Esophagus squamous epithelium (tissue), 4 donors: Measurements from ENCODE around the gene TLE1.

Experiments
- POLR2A ChIP-seq, 4 donors: fragments of 450-650 bp; IDR thresholded peaks; one replicate each; pipeline ENCODE4 v1.6.1; 2017; ENCODE audit warnings: antibody characterized with exemption in 4 of 4, mild to moderate bottlenecking in 4 of 4, moderate library complexity in 3 of 4
- TF ChIP-seq, protein P1 (sequence below), 6 experiments: fragments of 450-650 bp in 4 of 6; fragments of 200-600 bp in 2 of 6; sonication (generic) in 2 of 6; IDR thresholded peaks; one replicate each; pipeline ENCODE4 v1.5.1; 2016 to 2019; ENCODE audit warnings: antibody characterized with exemption in 6 of 6, mild to moderate bottlenecking in 4 of 6, moderate library complexity in 4 of 6

DNA sequence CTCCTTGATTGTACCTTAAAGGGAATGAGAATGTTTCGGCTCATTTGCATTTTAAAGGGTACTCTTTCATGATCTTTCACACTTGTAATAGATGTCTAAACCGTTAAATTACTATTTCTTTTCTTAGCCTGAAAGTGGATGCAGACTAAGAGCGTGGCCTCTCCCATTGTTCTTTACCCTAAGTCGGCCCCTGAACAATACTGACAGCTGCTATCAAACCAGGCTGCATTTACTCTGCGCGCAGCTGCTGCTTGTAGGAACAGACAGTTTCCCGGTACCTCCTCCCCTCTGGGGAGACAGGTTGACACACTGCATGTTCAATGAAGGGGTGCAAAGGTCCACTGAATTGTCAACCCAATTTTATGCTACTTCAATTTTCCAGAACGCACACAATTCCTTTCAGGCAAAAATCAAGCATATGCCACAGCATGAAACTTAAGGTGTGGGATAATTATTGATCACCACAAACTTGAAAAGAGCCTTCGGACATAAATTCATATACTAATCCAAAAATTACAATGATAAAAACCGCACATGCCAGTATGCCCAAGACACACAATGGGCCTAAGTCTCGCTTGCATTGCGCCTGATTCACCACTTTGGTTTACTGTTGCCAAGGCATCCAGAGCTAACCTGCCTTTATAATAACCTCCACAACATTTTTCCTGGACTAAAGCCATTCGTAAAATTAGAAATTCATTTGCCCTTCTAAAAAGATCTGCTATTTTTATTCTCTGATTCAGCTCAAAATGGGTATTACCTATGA, 39.7 kb downstream of the TLE1 start:
- TF ChIP-seq, protein P1, sequence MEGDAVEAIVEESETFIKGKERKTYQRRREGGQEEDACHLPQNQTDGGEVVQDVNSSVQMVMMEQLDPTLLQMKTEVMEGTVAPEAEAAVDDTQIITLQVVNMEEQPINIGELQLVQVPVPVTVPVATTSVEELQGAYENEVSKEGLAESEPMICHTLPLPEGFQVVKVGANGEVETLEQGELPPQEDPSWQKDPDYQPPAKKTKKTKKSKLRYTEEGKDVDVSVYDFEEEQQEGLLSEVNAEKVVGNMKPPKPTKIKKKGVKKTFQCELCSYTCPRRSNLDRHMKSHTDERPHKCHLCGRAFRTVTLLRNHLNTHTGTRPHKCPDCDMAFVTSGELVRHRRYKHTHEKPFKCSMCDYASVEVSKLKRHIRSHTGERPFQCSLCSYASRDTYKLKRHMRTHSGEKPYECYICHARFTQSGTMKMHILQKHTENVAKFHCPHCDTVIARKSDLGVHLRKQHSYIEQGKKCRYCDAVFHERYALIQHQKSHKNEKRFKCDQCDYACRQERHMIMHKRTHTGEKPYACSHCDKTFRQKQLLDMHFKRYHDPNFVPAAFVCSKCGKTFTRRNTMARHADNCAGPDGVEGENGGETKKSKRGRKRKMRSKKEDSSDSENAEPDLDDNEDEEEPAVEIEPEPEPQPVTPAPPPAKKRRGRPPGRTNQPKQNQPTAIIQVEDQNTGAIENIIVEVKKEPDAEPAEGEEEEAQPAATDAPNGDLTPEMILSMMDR (IDR thresholded peaks at IDR 0.05) = no peak
- no peak for TF ChIP-seq POLR2A (IDR thresholded peaks at IDR 0.05)
